ENCODE data around the gene MUC3A. TPM values are rescaled to one million over a fixed set of nuclear protein-coding genes. Genes with fewer than 3 reads are reported as not detected.
"Not testable (repeated sequence)": the region's sequence is repeated elsewhere in the genome, so short reads cannot be mapped to it uniquely, and the experiment has no call there.

The MUC3A gene
- total RNA-seq, 2 experiments from 2014 or later, result not detected

DNA sequence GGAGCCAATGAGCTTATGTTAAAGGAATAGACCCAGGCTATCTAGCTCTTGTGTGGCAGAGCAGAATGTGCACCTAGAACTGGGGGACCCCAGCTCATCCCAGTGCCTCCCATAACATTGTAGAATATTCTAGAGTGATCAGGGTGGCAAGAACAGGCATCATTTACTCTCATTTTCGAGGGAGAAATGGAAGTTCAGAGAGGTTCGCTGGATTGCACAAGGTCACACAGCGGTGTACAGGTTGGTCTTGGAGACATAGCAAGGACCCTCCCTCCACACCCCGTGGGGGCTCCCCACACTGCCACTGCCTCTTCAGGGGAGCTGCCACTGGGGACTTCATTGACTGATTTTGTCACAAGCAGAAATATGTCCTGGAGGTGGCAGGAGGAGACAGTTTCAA is 29.0 kb downstream of the MUC3A start:
- no peak overlapping the region for H3K4me3 ChIP-seq (ENCODE audit: low read length)
- Mint-ChIP-seq H3K36me3 (ENCODE audit: low read depth) (no peaks in the 10 kb centered on the region), H3K27ac (no peak overlapping the region), H3K4me1 (ENCODE audit: low read depth) (no peaks in the 10 kb centered on the region), H3K27me3 (peaks cover 17% of the 10 kb centered on the region), H3K9me3 (peaks cover 4% of the 10 kb centered on the region), H3K4me3 (no peak overlapping the region)
- POLR2A ChIA-PET, result no interaction called here
- H3K27ac ChIP-seq (ENCODE audit: low read depth in 1 of 2, low read length in 2 of 2), result no peak overlapping the region
- CTCF ChIA-PET, result no interaction called here
- H3K36me3 ChIP-seq (ENCODE audit: insufficient read depth, low read length), result no peaks in the 10 kb centered on the region
- intact Hi-C loops (cut with DNase I, micrococcal nuclease), result no loop called here
- ATAC-seq (ENCODE audit: poor library complexity) (no peak), DNase-seq (no peak)
- H3K27me3 ChIP-seq (ENCODE audit: control insufficient read depth in 1 of 2, insufficient read depth in 2 of 2, low read length in 2 of 2), result no peaks in the 10 kb centered on the region
- H3K4me1 ChIP-seq (ENCODE audit: insufficient read depth, low read length), result no peaks in the 10 kb centered on the region
- TF ChIP-seq, protein P1, sequence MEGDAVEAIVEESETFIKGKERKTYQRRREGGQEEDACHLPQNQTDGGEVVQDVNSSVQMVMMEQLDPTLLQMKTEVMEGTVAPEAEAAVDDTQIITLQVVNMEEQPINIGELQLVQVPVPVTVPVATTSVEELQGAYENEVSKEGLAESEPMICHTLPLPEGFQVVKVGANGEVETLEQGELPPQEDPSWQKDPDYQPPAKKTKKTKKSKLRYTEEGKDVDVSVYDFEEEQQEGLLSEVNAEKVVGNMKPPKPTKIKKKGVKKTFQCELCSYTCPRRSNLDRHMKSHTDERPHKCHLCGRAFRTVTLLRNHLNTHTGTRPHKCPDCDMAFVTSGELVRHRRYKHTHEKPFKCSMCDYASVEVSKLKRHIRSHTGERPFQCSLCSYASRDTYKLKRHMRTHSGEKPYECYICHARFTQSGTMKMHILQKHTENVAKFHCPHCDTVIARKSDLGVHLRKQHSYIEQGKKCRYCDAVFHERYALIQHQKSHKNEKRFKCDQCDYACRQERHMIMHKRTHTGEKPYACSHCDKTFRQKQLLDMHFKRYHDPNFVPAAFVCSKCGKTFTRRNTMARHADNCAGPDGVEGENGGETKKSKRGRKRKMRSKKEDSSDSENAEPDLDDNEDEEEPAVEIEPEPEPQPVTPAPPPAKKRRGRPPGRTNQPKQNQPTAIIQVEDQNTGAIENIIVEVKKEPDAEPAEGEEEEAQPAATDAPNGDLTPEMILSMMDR (IDR thresholded peaks at IDR 0.05), result no peak
- H3K9me3 ChIP-seq (ENCODE audit: control insufficient read depth in 1 of 2, insufficient read depth in 1 of 2, low read length in 2 of 2), result peaks cover 0 to 7% of the 10 kb centered on the region in 2 experiments

DNA sequence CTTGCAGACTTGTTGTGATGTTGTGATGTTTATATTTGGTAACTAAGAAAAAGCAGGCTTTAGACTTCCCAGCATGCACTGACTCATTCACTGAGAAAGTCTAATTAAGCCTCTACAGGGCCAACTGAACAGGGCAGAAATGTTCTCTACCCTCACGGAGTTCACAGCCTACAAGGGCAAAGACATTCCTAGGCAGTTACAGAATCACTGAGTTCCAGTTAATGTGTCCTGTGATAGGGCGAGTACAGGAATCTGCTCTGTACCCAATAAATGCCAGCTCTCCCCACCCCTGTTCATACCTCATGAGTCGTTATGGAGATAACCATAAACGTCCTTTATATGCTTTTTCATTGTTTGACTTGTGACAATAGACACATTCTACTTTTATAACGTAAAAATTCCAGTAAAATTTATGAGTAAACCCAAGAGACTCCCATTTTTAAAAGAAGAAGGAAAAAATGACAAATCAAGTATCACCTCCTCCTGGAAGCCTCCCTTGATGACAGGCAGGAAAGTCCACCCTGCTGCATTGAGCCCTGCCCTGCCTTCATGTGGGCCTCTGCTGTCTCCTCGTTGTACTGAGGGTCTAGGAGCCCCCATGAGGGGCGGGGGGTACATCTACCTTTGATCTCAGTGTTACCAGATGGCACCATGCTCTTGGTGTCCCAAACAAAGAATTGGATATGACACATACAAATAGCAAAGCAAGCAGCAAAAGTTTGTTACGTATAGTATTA is 34.3 kb downstream of the MUC3A start:
- H3K4me3 ChIP-seq (ENCODE audit: low read length), result no peak overlapping the region
- H3K9me3 ChIP-seq (ENCODE audit: control insufficient read depth in 1 of 2, insufficient read depth in 1 of 2, low read length in 2 of 2), result no peaks in the 10 kb centered on the region
- Mint-ChIP-seq H3K27ac (no peak overlapping the region), H3K4me3 (no peak overlapping the region), H3K27me3 (no peaks in the 10 kb centered on the region), H3K36me3 (ENCODE audit: low read depth) (no peaks in the 10 kb centered on the region), H3K4me1 (ENCODE audit: low read depth) (no peaks in the 10 kb centered on the region), H3K9me3 (no peaks in the 10 kb centered on the region)
- CTCF ChIA-PET, result no interaction called here
- DNase-seq (no peak), ATAC-seq (ENCODE audit: poor library complexity) (no peak)
- TF ChIP-seq, protein P1 (IDR thresholded peaks at IDR 0.05), result no peak
- no peak overlapping the region for H3K27ac ChIP-seq (ENCODE audit: low read depth in 1 of 2, low read length in 2 of 2)
- POLR2A ChIA-PET, result no interaction called here
- H3K4me1 ChIP-seq (ENCODE audit: insufficient read depth, low read length), result no peaks in the 10 kb centered on the region
- intact Hi-C loops (cut with DNase I, micrococcal nuclease), result no loop called here
- no peaks in the 10 kb centered on the region for H3K27me3 ChIP-seq (ENCODE audit: control insufficient read depth in 1 of 2, insufficient read depth in 2 of 2, low read length in 2 of 2)
- H3K36me3 ChIP-seq (ENCODE audit: insufficient read depth, low read length), result no peaks in the 10 kb centered on the region

DNA sequence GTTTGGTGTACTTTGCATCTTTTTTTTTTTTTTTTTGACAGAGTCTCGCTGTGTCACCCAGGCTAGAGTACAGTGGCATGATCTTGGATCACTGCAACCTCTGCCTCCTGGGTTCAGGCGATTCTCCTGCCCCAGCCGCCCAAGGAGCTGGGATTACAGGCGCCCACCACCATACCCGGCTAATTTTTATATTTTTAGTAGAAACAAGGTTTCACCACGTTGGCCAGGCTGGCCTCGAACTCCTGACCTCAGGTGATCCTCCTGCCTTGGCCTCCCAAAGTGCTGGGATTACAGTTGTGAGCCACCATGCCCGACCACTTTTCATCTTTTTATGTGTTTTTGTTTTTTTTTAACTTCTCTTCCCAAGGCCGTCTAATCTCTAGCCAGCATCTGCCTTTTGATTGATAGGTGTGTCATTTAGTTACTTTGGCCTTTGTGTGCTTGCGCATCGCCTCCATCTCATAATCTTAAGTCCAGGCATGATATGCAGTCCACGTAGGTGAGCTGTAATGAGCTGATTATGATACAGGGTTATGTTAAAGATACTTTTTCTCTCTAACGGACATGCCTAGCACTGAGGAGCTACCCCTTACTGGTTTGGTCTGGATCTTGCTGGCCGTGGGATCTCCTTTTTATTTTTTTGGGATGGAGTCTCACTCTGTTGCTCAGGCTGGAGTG is 35.0 kb downstream of the MUC3A start:
- H3K36me3 Mint-ChIP-seq (ENCODE audit: low read depth); H3K27me3 ChIP-seq (ENCODE audit: control insufficient read depth in 1 of 2, insufficient read depth in 2 of 2, low read length in 2 of 2); DNase-seq; CTCF ChIA-PET; H3K4me3 Mint-ChIP-seq; H3K9me3 Mint-ChIP-seq; H3K4me3 ChIP-seq (ENCODE audit: low read length); H3K9me3 ChIP-seq (ENCODE audit: control insufficient read depth in 1 of 2, insufficient read depth in 1 of 2, low read length in 2 of 2); H3K36me3 ChIP-seq (ENCODE audit: insufficient read depth, low read length); H3K27ac Mint-ChIP-seq; intact Hi-C loops (cut with DNase I, micrococcal nuclease); H3K4me1 ChIP-seq (ENCODE audit: insufficient read depth, low read length); H3K4me1 Mint-ChIP-seq (ENCODE audit: low read depth); ATAC-seq (ENCODE audit: poor library complexity); POLR2A ChIA-PET; H3K27me3 Mint-ChIP-seq; H3K27ac ChIP-seq (ENCODE audit: low read depth in 1 of 2, low read length in 2 of 2): not testable (repeated sequence)

DNA sequence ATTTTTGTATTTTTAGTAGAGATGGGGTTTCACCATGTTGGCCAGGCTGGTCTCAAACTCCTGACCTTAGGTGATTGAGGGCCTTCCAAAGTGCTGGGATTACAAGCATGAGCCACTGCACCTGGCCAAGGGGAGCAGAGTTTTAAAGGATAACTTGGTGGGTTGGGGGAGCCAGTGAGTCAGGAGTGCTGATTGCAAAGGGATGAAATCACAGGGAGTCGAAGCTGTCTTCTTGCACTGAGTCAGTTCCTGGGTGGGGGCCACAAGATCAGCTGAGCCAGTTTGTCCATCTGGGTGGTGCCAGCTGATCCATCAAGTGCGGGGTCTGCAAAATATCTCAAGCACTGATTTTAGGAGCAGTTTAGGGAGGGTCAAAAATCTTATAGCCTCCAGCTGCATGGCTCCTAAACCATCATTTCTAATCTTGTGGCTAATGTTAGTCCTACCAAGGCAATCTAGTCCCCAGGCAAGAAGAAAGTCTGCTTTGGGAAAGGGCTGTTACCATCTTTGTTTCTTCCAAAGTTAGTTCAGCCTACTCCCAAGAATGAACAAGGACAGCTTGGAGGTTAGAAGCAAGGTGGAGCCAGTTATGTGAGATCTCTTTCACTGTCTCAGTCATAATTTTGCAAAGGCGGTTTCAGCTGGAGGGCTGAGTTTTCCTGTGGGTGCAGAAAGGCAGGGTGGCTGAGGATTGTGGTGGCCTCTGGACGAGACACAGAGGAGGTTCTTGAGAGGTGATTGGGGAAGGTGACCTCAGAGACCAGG is 35.9 kb downstream of the MUC3A start:
- H3K27me3 Mint-ChIP-seq; POLR2A ChIA-PET; H3K27ac Mint-ChIP-seq; DNase-seq; CTCF ChIA-PET; H3K36me3 Mint-ChIP-seq (ENCODE audit: low read depth); H3K4me3 Mint-ChIP-seq; H3K4me3 ChIP-seq (ENCODE audit: low read length); H3K27ac ChIP-seq (ENCODE audit: low read depth in 1 of 2, low read length in 2 of 2); ATAC-seq (ENCODE audit: poor library complexity); H3K4me1 Mint-ChIP-seq (ENCODE audit: low read depth); H3K36me3 ChIP-seq (ENCODE audit: insufficient read depth, low read length); H3K9me3 ChIP-seq (ENCODE audit: control insufficient read depth in 1 of 2, insufficient read depth in 1 of 2, low read length in 2 of 2); intact Hi-C loops (cut with DNase I, micrococcal nuclease); H3K27me3 ChIP-seq (ENCODE audit: control insufficient read depth in 1 of 2, insufficient read depth in 2 of 2, low read length in 2 of 2); H3K4me1 ChIP-seq (ENCODE audit: insufficient read depth, low read length); H3K9me3 Mint-ChIP-seq: not testable (repeated sequence)
